NCI-H2171 treated with DMSO at 0.1 percent for 48 hours (cell line): Measurements from ENCODE around the gene INMT.

Experiments
- DNase-seq: peaks from one replicate; lab custom pipeline; 2025; lab: John Stamatoyannopoulos, UW

The INMT gene

GRCh38 chr7:30728591-30729100 lies 23.3 kb upstream of the INMT start:
- DNase-seq: no peak

- no peak for DNase-seq
Observed at GRCh38 chr7:30729642-30730041, 22.3 kb upstream of the INMT start.

DNA sequence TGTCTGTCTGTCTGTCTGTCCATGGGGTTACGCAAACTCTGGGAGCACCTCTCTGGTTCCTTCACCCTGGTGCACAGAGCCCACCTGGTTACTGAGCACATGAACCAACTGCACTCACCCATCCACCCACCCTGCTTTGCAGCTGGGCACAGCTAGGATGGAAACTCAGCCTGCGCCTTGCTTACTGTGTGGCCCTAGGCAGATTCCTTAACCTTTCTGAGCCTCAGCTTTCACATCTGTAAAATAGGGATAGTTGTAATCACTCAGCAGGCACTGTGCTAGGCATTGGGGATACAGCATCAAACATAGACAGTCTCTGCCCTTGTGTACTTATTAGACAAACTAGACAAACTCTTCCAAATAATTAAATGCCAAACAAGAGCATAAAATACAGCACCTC lies 21.8 kb upstream of the INMT start:
- DNase-seq: no peak

DNA sequence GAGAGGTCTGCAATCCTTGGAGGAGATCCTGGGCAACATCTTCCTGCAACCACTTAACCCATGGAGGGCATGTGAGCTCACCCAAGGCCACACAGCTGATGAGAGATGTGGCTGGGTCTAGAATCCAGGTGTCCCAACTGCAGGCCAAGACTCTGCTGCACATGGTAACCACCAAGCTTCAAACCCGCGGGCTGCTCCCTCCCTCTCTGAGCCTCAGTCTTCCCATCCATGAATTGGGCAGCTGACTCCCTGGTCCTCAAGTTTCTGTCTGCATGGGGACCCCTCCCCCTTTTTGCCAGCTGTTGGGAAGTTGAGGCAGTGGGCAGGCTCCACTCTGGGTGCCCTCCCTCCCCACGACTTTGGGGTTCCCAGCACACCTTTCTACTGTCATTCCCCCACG lies 20.9 kb upstream of the INMT start:
- no peak for DNase-seq

DNA sequence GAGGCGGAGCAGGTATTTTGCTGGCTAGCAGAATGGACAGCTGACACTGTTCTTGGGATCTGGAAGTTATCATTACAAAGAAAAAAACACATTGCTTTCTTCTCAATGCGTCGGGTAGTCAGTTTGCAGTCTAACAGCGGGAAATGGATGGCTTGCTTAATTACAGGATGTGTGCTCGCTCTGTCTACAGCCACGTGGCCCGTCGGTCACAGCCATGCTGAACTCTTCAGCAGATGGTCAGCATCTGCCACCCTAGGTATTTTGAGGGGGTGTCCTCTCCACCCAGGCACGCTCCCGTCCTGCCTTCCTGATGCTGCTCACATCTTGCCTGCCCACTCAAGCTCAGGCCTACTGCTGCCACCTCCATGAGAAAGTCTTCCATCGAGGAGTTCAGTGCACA lies 20.4 kb upstream of the INMT start:
- DNase-seq: no peak

GRCh38 chr7:30732606-30733005 lies 19.3 kb upstream of the INMT start:
- DNase-seq: no peak

DNA sequence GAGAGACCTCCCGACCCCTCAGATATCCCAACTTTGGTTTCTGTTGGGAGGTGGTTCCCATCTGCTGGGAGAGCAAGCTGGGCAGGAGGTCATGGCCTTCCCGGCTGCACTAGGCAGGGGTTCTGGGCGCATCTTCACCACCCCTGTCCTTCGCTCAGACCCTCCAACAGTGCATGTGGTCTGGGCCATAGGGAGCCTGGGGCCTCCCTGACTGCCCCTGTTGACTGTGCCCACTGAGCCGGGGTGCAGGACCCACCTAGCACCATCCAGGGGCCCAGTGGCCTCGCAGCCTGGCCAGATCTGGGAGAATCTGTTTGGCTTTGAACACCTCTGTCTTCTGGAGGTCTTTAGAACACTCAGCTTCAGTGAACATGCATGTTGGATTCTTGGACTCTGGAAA lies 18.7 kb upstream of the INMT start:
- no peak for DNase-seq

DNA sequence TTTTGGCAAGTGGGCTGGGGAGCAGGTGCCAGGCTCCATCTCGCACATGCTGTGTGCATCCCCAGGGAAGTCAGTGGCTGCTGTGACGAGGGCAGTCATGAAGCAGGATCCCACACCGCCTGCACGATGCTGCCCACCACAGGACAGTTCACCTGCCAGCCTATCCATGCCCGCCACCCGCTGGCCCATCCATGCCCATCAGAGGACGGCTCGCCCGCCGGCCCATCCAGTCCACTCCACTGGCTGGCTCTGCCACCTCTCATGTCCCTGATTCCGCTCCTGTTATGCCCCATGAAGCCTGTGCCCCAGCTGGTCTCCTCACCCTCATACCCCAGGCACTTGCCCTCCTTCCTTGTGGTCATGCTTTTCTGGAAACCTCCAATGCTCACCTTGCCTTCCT lies 18.2 kb upstream of the INMT start:
- no peak for DNase-seq

DNA sequence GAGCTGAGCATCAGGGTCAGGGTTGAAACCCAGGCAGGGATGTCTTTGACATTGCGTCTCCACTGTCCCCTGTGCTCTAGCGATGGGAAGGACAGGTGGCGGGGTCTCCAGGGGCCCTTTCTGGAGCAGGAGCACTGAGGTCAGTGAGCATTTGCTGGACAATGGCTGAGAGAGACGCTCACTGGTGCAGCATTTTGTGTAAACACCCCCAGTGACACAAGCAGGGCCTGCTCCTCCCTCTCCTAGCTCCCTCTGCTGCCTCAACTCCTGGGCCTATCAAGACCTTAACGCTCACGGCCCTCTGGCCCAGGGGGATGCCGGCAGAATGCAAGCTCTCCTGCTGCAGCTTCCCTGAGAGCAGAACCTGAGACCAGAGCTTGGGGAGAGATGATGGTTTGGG lies 17.4 kb upstream of the INMT start:
- no peak for DNase-seq

DNA sequence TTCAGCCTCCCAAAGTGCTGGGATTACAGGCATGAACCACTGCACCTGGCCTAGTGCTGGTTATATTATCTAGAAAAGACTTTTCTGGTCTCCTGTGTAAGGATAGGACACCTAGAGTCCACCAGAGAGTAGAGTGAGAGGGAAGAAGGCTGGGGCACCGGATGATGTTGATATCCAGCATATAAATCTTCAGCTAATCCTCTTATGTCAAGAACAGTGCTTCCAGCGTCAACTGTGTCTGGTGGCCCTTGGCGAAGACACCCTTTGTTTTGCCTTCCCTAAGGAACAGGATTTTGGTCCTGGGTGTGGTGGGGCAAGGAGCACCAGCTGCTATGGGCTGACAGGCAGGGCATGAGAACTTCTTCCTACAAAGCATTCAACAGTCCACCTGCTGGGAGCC lies 16.3 kb upstream of the INMT start:
- DNase-seq: no peak

DNA sequence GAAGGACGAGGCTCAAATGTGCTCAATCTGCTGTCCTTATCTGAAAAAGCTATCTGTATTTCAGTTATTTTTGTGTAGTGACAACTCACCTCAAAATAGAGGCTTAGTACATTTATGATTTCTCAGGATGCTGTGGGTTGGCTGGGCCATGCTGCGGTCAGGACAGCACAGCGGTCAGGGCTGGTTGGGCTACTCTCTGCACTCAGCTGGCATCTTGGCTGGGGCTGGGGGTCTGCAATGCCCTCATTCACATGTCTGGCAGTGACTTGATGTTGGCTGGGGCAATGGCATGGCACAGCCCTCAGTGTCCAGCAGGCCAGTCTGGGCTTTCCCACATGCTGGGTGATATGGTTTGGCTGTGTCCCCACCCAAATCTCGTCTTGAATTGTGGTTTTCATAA lies 15.6 kb upstream of the INMT start:
- no peak for DNase-seq

- no peak for DNase-seq
Observed at GRCh38 chr7:30738026-30738915, 13.7 kb upstream of the INMT start.

DNA sequence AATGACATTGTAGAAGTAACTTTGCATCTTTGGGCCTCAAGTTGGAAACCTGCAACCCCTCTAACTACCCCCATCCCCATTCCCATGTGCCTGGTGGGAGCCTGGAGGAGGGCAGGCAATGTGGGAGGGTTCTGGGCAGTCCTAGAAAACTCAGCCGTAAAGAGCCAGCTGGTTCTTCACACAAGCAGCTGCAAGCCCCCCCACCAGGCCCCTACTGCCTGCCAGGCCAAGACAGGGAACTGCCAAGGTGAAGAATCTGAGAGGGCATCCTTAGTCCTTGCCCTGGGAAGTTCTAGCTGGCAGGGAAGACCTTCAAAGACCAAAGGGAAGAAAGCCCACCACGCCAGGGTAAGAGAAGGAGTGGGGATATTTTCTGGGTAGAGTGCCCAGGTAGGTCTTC lies 12.2 kb upstream of the INMT start:
- no peak for DNase-seq

GRCh38 chr7:30740417-30741181 lies 11.3 kb upstream of the INMT start:
- DNase-seq: peak; percentile 70

GRCh38 chr7:30741289-30741688 lies 10.6 kb upstream of the INMT start:
- no peak for DNase-seq

GRCh38 chr7:30743371-30744074 lies 8.4 kb upstream of the INMT start:
- DNase-seq: no peak

GRCh38 chr7:30744075-30744417 lies 7.9 kb upstream of the INMT start:
- no peak for DNase-seq

- no peak for DNase-seq
Observed at GRCh38 chr7:30745261-30745941, 6.5 kb upstream of the INMT start.

DNA sequence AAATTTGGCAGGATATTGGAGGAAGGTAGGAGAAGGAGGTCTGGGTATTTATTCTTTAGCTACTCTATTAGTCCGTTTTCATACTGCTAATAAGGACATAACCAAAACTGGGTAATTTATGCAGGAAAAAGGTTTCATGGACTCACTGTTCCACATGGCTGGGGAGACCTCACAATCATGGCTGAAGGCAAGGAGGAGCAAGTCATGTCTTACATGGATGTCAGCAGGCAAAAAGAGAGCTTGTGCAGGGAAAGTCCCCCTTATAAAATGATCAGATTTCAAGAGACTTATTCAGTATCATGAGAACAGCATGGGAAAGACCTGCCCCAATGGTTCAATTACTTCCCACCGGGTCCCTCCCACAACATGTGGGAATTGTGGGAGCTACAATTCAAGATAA lies 1.9 kb upstream of the INMT start:
- DNase-seq: no peak

DNA sequence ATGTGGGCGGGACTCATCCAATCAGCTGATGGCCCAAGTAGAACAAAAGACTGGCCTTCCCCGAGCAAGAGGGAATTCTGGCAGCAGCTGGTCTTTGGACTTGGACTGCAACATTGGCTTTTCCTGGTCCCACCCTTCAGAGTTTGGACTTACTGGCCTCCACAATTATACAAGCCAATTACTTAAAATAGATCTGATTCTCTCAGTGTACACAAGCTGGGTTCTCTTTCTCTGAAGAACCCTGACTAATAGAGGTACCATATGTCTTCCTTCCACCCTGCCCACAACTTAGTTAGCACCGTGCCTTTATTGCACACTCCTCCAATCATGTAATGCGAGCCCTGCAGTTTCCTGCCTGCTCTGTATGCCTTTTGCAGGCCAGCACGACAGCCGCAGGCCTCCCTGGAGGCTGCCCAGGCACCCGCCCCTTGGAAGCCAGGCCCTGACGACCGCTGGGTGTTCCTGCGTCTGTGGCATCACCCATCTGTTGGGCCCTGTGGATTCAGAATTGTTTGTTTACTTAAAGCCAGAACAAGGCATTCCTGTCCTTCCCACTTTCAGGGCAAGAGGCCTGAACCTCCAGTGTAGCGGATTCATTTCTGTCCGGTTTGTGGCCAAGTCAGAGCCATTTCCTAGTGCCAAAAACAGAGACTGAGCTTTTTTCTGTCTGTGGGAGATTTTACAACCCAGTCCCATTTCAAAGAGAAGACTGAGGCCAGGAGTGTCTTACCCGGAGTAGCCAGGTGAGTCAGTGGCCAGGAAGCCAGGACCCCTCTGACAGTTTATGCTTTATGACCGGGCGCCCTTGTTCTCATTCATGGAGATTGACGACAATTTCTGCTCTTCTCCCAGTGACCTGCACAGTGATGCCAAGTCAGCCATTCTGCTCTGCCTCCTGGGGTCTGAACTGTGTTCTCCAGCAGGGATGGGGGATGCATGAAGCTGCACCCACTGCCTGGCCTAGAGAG lies 968 bp upstream of the INMT start:
- DNase-seq: peak; percentile 96

- no peak for DNase-seq
Observed at GRCh38 chr7:30752484-30752883, 549 bp downstream of the INMT start.
